Colonic mucosa (tissue), 4 donors: ENCODE measurements around the gene MTHFD2. TPM values are rescaled to one million over a fixed set of nuclear protein-coding genes. Genes with fewer than 3 reads are reported as not detected.

ENCODE experiments used
- DNase-seq: peaks from one replicate; pipeline ENCODE4 v3.0.0-alpha.2; 2020
- H3K27ac ChIP-seq: fragments of 200-600 bp; one replicate; pipeline ENCODE4 v1.8.0; 2021
- H3K27me3 ChIP-seq: fragments of 200-600 bp; one replicate; pipeline ENCODE4 v1.8.0; 2021
- H3K36me3 ChIP-seq: fragments of 200-600 bp; one replicate; pipeline ENCODE4 v1.8.0; 2021
- H3K4me1 ChIP-seq: fragments of 200-600 bp; one replicate; pipeline ENCODE4 v1.8.0; 2021; ENCODE audit warnings: mild to moderate bottlenecking
- H3K4me3 ChIP-seq: fragments of 200-600 bp; one replicate; pipeline ENCODE4 v1.8.0; 2021
- H3K9ac ChIP-seq, 2 donors: one replicate each; pipeline ENCODE4 v1.7.0; 2013; ENCODE audit warnings: control low read depth in 2 of 2, low read depth in 2 of 2, low read length in 2 of 2
- H3K9me3 ChIP-seq: fragments of 200-600 bp; one replicate; pipeline ENCODE4 v1.8.0; 2021
- intact Hi-C: fragments of 100-400 bp; cut with DNase I; formaldehyde crosslinking; loops from one replicate; pipeline ENCODE4 v1.14.1; 2022
- total RNA-seq, 2 donors: library from RNA; stranded (reverse); fragmentation: NEBNext Ultra II Directional in 1 of 2; extraction: Animal tissue kit (Norgen Biotek cat#: 25700) in 1 of 2; gene quantifications; one replicate each; pipeline ENCODE4 v1.2.1, GENCODE V29; 2021
- TF ChIP-seq, protein P1 (sequence below): fragments of 200-600 bp; IDR thresholded peaks from one replicate; pipeline ENCODE4 v1.8.0; 2022; ENCODE audit warnings: antibody characterized with exemption, mild to moderate bottlenecking
- donor health status: healthy.
- donor health status: DM: no; HTN: no; CAD: no.
- donor health status: DM: no; HTN: no; CAD: no.

Gene MTHFD2
- total RNA-seq, result 10 to 100 TPM; 44.9 to 89.2 TPM

- Histone ChIP-seq H3K4me1 (no peaks in the 10 kb centered on the region), H3K27ac (peak within 1 kb of the TSS; percentile 95), H3K27me3 (no peaks in the 10 kb centered on the region), H3K4me3 (peak within 1 kb of the TSS; percentile 94), H3K9ac (peak within 1 kb of the TSS; percentile 82 to 90), H3K9me3 (no peaks in the 10 kb centered on the region), H3K36me3 (no peaks in the 10 kb centered on the region)
- TF ChIP-seq, protein P1, sequence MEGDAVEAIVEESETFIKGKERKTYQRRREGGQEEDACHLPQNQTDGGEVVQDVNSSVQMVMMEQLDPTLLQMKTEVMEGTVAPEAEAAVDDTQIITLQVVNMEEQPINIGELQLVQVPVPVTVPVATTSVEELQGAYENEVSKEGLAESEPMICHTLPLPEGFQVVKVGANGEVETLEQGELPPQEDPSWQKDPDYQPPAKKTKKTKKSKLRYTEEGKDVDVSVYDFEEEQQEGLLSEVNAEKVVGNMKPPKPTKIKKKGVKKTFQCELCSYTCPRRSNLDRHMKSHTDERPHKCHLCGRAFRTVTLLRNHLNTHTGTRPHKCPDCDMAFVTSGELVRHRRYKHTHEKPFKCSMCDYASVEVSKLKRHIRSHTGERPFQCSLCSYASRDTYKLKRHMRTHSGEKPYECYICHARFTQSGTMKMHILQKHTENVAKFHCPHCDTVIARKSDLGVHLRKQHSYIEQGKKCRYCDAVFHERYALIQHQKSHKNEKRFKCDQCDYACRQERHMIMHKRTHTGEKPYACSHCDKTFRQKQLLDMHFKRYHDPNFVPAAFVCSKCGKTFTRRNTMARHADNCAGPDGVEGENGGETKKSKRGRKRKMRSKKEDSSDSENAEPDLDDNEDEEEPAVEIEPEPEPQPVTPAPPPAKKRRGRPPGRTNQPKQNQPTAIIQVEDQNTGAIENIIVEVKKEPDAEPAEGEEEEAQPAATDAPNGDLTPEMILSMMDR, result peak; percentile 70
- peak; percentile 93 for DNase-seq
- intact Hi-C loops, result no loop called here
Measured at GRCh38 chr2:74198461-74199274, at the start of gene MTHFD2. Gene MTHFD2, plus strand, starts transcription at chr2:74198615. Its CDS starts 27 bp downstream, at chr2:74198642.

- Histone ChIP-seq H3K27me3 (no peaks in the 10 kb centered on the region), H3K9me3 (no peaks in the 10 kb centered on the region), H3K36me3 (no peaks in the 10 kb centered on the region), H3K4me1 (peaks cover 6% of the 10 kb centered on the region), H3K9ac (no peak overlapping the region), H3K27ac (no peak overlapping the region), H3K4me3 (no peak overlapping the region)
- intact Hi-C loops, result loop anchor here (10.0 kb wide), 1 partner anchor 324 kb away; the partner anchor contains the start of gene STAMBP
- TF ChIP-seq, protein P1, result no peak
- no peak for DNase-seq
Measured at GRCh38 chr2:74149247-74149525, 49.2 kb upstream of the MTHFD2 start.

DNA sequence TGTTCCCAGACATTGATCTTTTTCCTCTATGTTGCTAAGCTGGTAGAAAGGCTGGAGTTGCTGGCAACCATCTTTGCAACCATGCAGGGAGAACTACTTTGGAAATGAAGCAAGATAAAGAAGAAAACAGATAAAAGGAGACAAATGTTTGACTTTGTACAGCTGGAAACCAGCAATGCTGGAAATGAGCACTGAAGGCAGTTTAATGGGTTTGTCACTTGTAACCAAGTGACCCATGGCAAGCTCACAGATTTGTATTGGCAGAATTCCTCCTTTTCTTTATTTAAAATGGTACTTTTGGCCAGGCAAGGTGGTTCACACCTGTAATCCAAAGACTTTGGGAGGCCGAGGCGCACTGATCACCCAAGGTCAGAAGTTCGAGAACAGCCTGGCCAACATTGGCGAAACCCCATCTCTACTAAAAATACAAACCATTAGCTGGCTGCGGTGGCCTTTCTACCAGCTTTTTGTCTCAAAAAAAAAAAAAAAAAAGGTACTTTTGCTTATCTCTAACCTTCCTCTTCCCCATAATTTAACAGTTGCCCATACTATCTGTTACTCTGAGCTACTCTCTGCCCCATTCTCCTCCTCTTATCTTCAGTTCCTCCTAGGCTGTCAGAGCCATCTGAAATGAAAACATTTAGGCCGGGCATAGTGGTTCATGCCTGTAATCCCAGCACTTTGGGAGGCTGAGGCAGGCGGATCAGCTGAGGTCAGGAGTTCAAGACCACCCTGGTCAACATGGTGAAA is 48.7 kb upstream of the MTHFD2 start:
- H3K27ac ChIP-seq, result no peak overlapping the region
- TF ChIP-seq, protein P1, result no peak
- H3K27me3 ChIP-seq, result no peaks in the 10 kb centered on the region
- H3K4me1 ChIP-seq, result peaks cover 6% of the 10 kb centered on the region
- intact Hi-C loops, result loop anchor here (10.0 kb wide), 1 partner anchor 325 kb away; the partner anchor contains the start of gene STAMBP
- H3K9ac ChIP-seq, result no peak overlapping the region
- H3K36me3 ChIP-seq, result no peaks in the 10 kb centered on the region
- no peaks in the 10 kb centered on the region for H3K9me3 ChIP-seq
- no peak overlapping the region for H3K4me3 ChIP-seq
- DNase-seq, result no peak

GRCh38 chr2:74152954-74153353 is 45.5 kb upstream of the MTHFD2 start:
- intact Hi-C loops, result no loop called here
- DNase-seq, result no peak
- TF ChIP-seq, protein P1, result no peak
- no peaks in the 10 kb centered on the region for H3K4me1 ChIP-seq
- H3K27me3 ChIP-seq, result no peaks in the 10 kb centered on the region
- no peaks in the 10 kb centered on the region for H3K9me3 ChIP-seq
- no peak overlapping the region for H3K4me3 ChIP-seq
- no peak overlapping the region for H3K27ac ChIP-seq
- H3K9ac ChIP-seq, result no peak overlapping the region
- H3K36me3 ChIP-seq, result peaks cover 23% of the 10 kb centered on the region

GRCh38 chr2:74155830-74156229 is 42.6 kb upstream of the MTHFD2 start:
- Histone ChIP-seq H3K9ac (no peak overlapping the region), H3K9me3 (no peaks in the 10 kb centered on the region), H3K27ac (no peak overlapping the region), H3K27me3 (no peaks in the 10 kb centered on the region), H3K36me3 (peaks cover 23% of the 10 kb centered on the region), H3K4me1 (no peaks in the 10 kb centered on the region), H3K4me3 (no peak overlapping the region)
- TF ChIP-seq, protein P1, result no peak
- intact Hi-C loops, result no loop called here
- no peak for DNase-seq
